Body of pancreas (tissue), 4 donors: ENCODE data around the gene DISP3. TPM values are rescaled to one million over a fixed set of nuclear protein-coding genes. Genes with fewer than 3 reads are reported as not detected.

ENCODE experiments used
- ATAC-seq: fragments of 150-250 bp; one replicate; pipeline ENCODE4 v1.9.1; 2016
- DNase-seq, 4 donors: peaks; one replicate each; pipeline ENCODE4 v3.0.0-alpha.2; 2019
- H3K27ac ChIP-seq, 4 donors: fragments of 200-600 bp; sonication (generic); 1 replicate in 3 of 4; 2 replicates in 1 of 4; pipeline versions ENCODE4 v1.5.1 to v1.6.1; 2016 to 2019; ENCODE audit warnings: mild to moderate bottlenecking in 1 of 4, mixed read lengths in 1 of 4, moderate library complexity in 1 of 4
- H3K27me3 ChIP-seq, 2 donors: fragments of 200-600 bp; sonication (generic); one replicate each; pipeline ENCODE4 v1.6.0; 2016; ENCODE audit warnings: mild to moderate bottlenecking in 1 of 2
- H3K36me3 ChIP-seq, 2 donors: fragments of 200-600 bp; sonication (generic); replicated peaks in 1 of 2; 2 replicates each; pipeline ENCODE4 v1.5.1; 2016; ENCODE audit warnings: low read depth in 2 of 2; ENCODE audit not compliant: insufficient read depth in 1 of 2
- H3K4me1 ChIP-seq: fragments of 200-600 bp; sonication (generic); one replicate; pipeline ENCODE4 v1.6.0; 2016
- H3K4me3 ChIP-seq, 2 donors: fragments of 200-600 bp; sonication (generic); 1 replicate in 1 of 2; 2 replicates in 1 of 2; pipeline ENCODE4 v1.5.1; 2016 to 2019
- H3K9me3 ChIP-seq, 3 donors: fragments of 200-600 bp; sonication (generic); 1 replicate in 2 of 3; 2 replicates in 1 of 3; pipeline ENCODE4 v1.5.1; 2016
- CTCF ChIP-seq, 7 experiments: fragments of 450-650 bp in 4 of 7; fragments of 200-600 bp in 3 of 7; sonication (generic) in 3 of 7; IDR thresholded peaks; one replicate each; pipeline ENCODE4 v1.5.1; 2016 to 2019; ENCODE audit warnings: antibody characterized with exemption in 7 of 7
- POLR2A ChIP-seq, 3 donors: fragments of 450-650 bp; IDR thresholded peaks; one replicate each; pipeline ENCODE4 v1.6.1; 2016; ENCODE audit warnings: antibody characterized with exemption in 3 of 3, mild to moderate bottlenecking in 2 of 3
- WGBS, 2 donors: methylation state at CpG; one replicate each; pipeline ENCODE4 v1.1.5; 2017; 5-methylcytosine and 5-hydroxymethylcytosine counted together
- intact Hi-C: fragments of 100-400 bp; cut with DNase I; formaldehyde crosslinking; loops from one replicate; pipeline ENCODE4 v1.15.1; 2023
- total RNA-seq, 2 donors: library from RNA; depleted of rRNA; stranded (reverse); fragments of >200 nt; gene quantifications; one replicate each; pipeline ENCODE4 v1.1.0, GENCODE V29; 2016

DISP3 gene
- total RNA-seq, 2 donors from 2014 or later: 0.33 TPM; not detected in 1

GRCh38 chr1:11432526-11432925, 46.4 kb upstream of the DISP3 start:
- Histone ChIP-seq H3K27ac (no peak overlapping the region), H3K27me3 (no peaks in the 10 kb centered on the region), H3K9me3 (no peaks in the 10 kb centered on the region), H3K36me3 (no peaks in the 10 kb centered on the region), H3K4me1 (no peaks in the 10 kb centered on the region), H3K4me3 (no peak overlapping the region)
- no peak for ATAC-seq
- TF ChIP-seq CTCF (IDR thresholded peaks at IDR 0.05) (no peak), POLR2A (IDR thresholded peaks at IDR 0.05) (no peak)
- intact Hi-C loops: no loop called here
- DNase-seq: no peak
- 66 to 67% methylated on average over 4 of the region's 4 CpGs for WGBS, 2 donors

DNA sequence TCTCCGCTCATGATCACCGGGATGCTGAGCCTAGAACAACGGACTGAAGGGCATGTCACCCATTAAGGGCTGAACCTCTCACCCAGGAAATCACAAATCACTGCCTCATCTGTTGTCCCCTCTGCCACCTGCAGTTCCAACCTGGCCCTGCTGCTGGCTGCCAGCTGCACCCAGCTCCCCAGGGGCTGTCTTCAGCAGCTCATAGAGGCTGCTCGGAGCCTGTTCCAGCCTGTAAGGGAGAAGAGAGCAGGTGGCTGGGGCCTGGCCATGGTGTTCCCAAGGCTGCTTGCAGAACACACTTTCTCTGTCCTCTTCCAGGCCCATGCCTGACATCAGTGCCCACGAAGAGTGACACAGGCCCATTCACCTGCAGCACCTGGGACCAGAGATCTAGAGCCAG, 44.5 kb upstream of the DISP3 start:
- TF ChIP-seq CTCF (IDR thresholded peaks at IDR 0.05) (no peak), POLR2A (IDR thresholded peaks at IDR 0.05) (no peak)
- no peaks in the 10 kb centered on the region for H3K9me3 ChIP-seq
- WGBS, 2 donors: 17 to 74% methylated on average over 1 to 5 of the region's 5 CpGs
- DNase-seq: no peak
- ATAC-seq: no peak
- H3K27ac ChIP-seq: no peak overlapping the region
- intact Hi-C loops: no loop called here
- H3K36me3 ChIP-seq: no peaks in the 10 kb centered on the region
- no peaks in the 10 kb centered on the region for H3K4me1 ChIP-seq
- H3K27me3 ChIP-seq: no peaks in the 10 kb centered on the region
- H3K4me3 ChIP-seq: no peak overlapping the region

DNA sequence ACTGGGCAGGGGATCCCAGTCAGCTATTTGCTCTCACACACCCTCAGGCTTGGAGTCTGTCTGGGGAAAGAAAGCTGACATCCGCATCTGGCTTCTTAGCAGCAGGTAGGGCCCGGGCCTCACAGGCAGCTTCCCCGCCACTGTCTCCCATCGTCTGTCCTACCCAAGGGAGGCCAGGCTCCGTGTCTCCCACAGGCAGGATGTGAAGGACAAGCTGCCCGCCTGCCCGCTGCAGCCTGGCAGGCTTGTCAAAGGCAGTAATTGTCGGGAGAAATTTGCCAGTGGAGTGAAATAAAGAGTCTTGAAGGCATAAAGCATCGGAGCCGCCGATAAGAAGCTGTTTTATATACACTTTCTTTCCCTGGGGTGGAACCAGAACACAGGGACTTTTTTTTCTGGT, 44.0 kb upstream of the DISP3 start:
- Histone ChIP-seq H3K4me1 (no peaks in the 10 kb centered on the region), H3K27me3 (no peaks in the 10 kb centered on the region), H3K9me3 (no peaks in the 10 kb centered on the region), H3K27ac (no peak overlapping the region), H3K36me3 (no peaks in the 10 kb centered on the region), H3K4me3 (no peak overlapping the region)
- no peak for ATAC-seq
- TF ChIP-seq POLR2A (IDR thresholded peaks at IDR 0.05) (no peak), CTCF (IDR thresholded peaks at IDR 0.05) (no peak)
- DNase-seq: no peak
- 75 to 76% methylated on average over 10 to 11 of the region's 11 CpGs for WGBS, 2 donors
- intact Hi-C loops: no loop called here

DNA sequence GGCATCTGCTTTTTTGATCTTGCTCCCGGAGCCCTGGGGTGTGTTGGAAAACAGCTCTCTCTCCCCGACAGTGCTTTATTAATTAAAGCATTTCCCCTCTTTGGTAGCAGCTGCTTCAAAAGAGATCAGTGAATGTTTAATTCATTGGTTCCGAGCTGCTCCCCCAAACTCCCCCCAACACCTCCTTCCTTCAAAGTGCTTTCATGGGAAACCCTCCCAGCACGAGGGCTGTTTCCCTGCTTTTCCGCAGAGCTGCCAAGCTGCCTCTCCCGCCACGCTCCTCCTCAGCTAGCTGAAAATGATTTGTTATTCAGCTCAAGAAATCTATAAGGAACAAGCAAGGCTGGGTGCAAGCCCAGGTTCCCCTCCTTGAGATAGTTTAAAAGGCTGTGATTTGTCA, 40.0 kb upstream of the DISP3 start:
- H3K27ac ChIP-seq: no peak overlapping the region
- no peak overlapping the region for H3K4me3 ChIP-seq
- intact Hi-C loops: no loop called here
- H3K27me3 ChIP-seq: no peaks in the 10 kb centered on the region
- H3K9me3 ChIP-seq: no peaks in the 10 kb centered on the region
- ATAC-seq (no peak), DNase-seq (no peak)
- H3K4me1 ChIP-seq: no peaks in the 10 kb centered on the region
- H3K36me3 ChIP-seq: no peaks in the 10 kb centered on the region
- 35 to 43% methylated on average over 7 of the region's 7 CpGs for WGBS, 2 donors
- TF ChIP-seq POLR2A (IDR thresholded peaks at IDR 0.05): no peak
- TF ChIP-seq CTCF (IDR thresholded peaks at IDR 0.05): no peak

DNA sequence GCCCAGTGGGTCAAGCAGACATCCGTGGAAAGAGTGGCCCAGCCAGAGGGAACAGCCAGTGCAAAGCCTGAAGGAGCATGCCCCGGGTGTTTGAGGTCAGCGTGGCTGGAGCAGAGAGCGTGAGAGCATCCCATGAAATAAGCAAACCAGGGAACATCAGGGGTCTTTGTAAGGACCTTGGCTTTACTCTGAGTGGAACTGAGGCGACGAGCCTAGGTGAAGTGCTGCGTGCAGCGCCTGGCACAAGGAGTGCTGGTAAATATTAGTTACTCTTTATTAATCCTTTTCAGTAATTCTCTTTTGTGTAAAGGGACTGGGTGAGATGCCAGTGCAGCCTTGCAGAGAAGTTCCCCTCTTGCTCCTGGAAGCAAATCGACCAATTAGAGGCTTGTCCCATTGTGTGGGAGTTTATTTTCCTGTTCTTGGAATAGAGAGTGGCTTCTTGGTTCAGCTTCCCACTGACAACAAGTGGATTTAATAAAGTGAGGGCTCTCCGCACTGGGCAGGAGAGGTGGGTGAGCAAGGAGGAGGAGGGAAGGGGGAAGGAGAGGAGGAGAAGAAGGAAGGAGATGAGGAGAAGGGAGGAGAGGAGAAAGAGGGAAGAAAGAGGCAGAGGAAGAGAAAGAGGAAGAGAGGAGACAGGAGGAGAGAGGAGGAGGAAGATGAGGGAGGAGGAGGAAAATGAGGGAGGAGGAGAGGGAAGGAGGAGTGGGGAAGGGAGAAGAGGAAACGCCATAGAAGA, 37.6 kb upstream of the DISP3 start:
- ATAC-seq: no peak
- 46 to 54% methylated on average over 11 of the region's 11 CpGs for WGBS, 2 donors
- no peak for DNase-seq

More for the DNA sequence above, 37.6 kb upstream of the DISP3 start:
- H3K27ac ChIP-seq: no peak overlapping the region
- intact Hi-C loops: no loop called here
- TF ChIP-seq POLR2A (IDR thresholded peaks at IDR 0.05) (no peak), CTCF (IDR thresholded peaks at IDR 0.05) (no peak)
- H3K36me3 ChIP-seq: no peaks in the 10 kb centered on the region
- no peaks in the 10 kb centered on the region for H3K27me3 ChIP-seq
- no peaks in the 10 kb centered on the region for H3K9me3 ChIP-seq
- no peaks in the 10 kb centered on the region for H3K4me1 ChIP-seq
- H3K4me3 ChIP-seq: no peak overlapping the region
